NB4 (cell line): ENCODE data around the gene BIN2.
"Not testable (repeated sequence)": the region's sequence is repeated elsewhere in the genome, so short reads cannot be mapped to it uniquely, and the experiment has no call there.

Source experiments
- DNase-seq: peaks from one replicate; pipeline ENCODE4 v3.0.0; 2010; ENCODE audit warnings: low read depth
- H3K4me3 ChIP-seq: one replicate; pipeline ENCODE4 v1.5.1; 2011; ENCODE audit warnings: mild to moderate bottlenecking, low read depth, low read length, moderate library complexity
- CTCF ChIP-seq: IDR thresholded peaks from one replicate; pipeline ENCODE4 v1.5.1; 2012; ENCODE audit warnings: low read depth, low read length
- MAX ChIP-seq: IDR thresholded peaks from 2 replicates; pipeline ENCODE4 v1.6.1; 2011; ENCODE audit warnings: low read depth, low read length
- MYC ChIP-seq: IDR thresholded peaks from 2 replicates; pipeline ENCODE4 v1.6.1; 2011; ENCODE audit warnings: low read depth, low read length
- POLR2A ChIP-seq: IDR thresholded peaks from 2 replicates; pipeline ENCODE4 v1.6.1; 2011; ENCODE audit warnings: mild to moderate bottlenecking; ENCODE audit not compliant: insufficient read length; ENCODE audit errors: extremely low read depth

The BIN2 gene

GRCh38 chr12:51343201-51343600, 19.2 kb upstream of the BIN2 start:
- no peak for DNase-seq
- no peak overlapping the region for H3K4me3 ChIP-seq
- no peak for TF ChIP-seq POLR2A
- TF ChIP-seq CTCF, result no peak

DNA sequence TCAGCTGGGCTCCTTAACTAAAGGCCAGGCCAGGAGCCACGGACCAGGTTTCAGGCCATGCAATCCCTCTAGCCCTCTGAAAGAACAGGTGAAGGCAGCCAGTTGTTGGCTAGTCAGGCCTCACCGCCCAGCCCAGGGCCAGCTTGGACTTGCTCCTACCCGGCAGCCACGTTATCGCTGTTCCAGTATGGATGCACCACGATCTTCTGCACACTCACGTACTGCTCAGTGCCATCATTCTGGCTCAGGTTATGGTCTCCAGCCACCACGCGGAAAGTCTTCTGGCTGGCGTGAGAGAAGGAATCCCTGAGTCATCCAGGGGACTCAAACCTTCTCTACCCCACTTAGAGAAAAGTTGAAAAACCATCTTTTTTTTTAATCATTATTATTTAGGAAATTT, 18.4 kb upstream of the BIN2 start:
- no peak for DNase-seq
- H3K4me3 ChIP-seq, result no peak overlapping the region
- no peak for TF ChIP-seq POLR2A
- no peak for TF ChIP-seq MAX
- no peak for TF ChIP-seq CTCF
- no peak for TF ChIP-seq MYC

- peak; percentile 84 for DNase-seq
- TF ChIP-seq POLR2A, result no peak
- TF ChIP-seq MYC, result no peak
- TF ChIP-seq MAX, result no peak
- peak; percentile 99 for TF ChIP-seq CTCF
- H3K4me3 ChIP-seq, result peak overlapping the region; percentile 21
Observed at GRCh38 chr12:51341251-51342007, 17.5 kb upstream of the BIN2 start.

DNA sequence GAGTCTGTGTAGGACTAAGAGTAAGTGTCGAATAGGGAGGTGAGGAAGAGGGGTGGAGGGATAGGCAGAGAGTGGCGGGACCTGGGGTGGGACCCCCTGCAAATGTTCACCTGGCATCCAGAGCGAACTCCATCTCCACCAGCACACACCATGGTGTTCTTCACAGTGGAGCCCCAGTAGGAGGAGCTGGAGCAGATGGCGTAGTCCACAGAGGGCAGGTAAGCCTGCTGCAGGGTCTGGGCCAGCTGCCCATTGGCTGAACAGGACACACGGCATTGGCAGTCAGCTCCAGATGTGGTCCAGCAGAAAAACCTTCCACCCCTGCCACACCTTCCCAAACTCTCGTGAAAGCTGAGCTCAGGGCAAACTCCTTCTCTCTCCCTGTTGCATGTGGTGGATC, 15.8 kb upstream of the BIN2 start:
- no peak overlapping the region for H3K4me3 ChIP-seq
- TF ChIP-seq POLR2A (no peak), MYC (no peak), CTCF (no peak), MAX (no peak)
- DNase-seq, result no peak

DNA sequence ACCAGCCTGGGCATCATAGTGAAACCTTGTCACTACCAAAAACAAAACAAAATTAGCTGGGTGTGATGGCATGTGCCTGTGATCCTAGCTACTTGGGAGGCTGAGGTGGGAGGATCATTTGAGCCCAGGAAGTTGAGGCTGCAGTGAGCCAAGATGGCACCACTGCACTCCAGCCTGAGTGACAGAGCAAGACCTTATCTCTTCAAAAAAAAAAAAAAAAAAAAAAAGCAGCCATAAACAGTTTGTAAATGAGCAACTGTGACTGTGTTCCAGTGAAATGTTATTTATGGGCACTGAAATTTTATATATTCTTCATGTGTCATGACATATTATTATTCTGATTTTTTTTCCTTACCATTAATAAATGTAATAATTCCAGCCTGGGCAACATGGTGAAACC, 13.4 kb upstream of the BIN2 start:
- not testable (repeated sequence) for DNase-seq

DNA sequence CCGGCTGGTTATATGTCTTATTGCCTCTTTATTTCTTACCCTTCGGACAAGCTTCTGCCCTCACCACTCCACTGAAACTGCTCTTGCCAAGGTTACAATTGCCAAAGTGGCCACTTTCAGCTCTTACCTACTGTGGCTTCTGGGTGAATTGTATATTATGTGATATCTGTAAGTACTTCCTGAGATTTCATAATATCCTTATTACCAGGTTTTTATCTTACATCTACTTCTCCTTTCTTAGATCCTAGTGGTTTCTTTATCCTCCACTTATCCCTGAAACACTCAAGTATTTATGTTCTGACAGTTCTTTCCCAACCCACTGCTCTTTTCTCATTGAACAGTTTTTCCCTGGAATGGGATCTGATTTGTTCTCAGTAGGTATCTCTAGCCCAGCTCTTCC, 12.0 kb upstream of the BIN2 start:
- H3K4me3 ChIP-seq, result no peak overlapping the region
- DNase-seq, result peak; percentile 79
- TF ChIP-seq MYC (no peak; the same call in 1 of the 2 replicates), CTCF (no peak), POLR2A (no peak), MAX (no peak)

More for the DNA sequence above, 13.4 kb upstream of the BIN2 start:
- H3K4me3 ChIP-seq, result not testable (repeated sequence)
